Endometrial microvascular endothelial cells (primary cell): ENCODE results near the gene OR4K2. TPM values are rescaled to one million over a fixed set of nuclear protein-coding genes. Genes with fewer than 3 reads are reported as not detected.
"Not testable (repeated sequence)": the region's sequence is repeated elsewhere in the genome, so short reads cannot be mapped to it uniquely, and the experiment has no call there.

Experiments
- in situ Hi-C: cut with HindIII; loops from 2 replicates; pipeline ENCODE4 v1.10.0; 2017; ENCODE audit warnings: low sequenced_read_pairs, low pct_unique_long_range_greater_than_20kb; ENCODE audit errors: inconsistent ontology term
- total RNA-seq: library from RNA; depleted of rRNA; stranded (reverse); fragments of >200 nt; gene quantifications from one replicate; pipeline ENCODE4 v1.2.3, GENCODE V29; 2015; ENCODE audit errors: inconsistent ontology term

The OR4K2 gene, protein sequence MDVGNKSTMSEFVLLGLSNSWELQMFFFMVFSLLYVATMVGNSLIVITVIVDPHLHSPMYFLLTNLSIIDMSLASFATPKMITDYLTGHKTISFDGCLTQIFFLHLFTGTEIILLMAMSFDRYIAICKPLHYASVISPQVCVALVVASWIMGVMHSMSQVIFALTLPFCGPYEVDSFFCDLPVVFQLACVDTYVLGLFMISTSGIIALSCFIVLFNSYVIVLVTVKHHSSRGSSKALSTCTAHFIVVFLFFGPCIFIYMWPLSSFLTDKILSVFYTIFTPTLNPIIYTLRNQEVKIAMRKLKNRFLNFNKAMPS
- total RNA-seq, result not detected

DNA sequence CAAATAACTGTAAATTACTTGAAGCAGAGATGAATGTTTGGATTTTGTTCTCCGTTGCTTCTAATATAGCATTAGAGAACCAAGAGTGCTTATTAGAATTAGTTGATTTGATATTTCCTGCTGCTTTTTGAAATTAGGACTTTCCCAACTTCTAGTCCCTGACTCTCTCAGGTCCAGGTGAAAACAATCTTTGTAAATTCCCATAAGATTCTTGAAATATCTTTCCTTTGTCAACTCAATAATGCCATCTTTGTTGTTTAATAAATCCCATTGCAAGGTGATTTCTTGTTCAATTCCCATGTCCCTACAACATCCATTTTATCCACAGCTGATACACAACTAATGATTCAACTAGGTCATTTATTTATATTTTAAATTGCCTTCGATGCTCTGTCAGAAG lies at the start of gene OR4K2:
OR4K2 (plus strand) TSS at position 301 of the 400 bp plus-strand sequence. CDS start 1,126 bp downstream, outside the sequence.
- in situ Hi-C loops, result no loop called here

DNA sequence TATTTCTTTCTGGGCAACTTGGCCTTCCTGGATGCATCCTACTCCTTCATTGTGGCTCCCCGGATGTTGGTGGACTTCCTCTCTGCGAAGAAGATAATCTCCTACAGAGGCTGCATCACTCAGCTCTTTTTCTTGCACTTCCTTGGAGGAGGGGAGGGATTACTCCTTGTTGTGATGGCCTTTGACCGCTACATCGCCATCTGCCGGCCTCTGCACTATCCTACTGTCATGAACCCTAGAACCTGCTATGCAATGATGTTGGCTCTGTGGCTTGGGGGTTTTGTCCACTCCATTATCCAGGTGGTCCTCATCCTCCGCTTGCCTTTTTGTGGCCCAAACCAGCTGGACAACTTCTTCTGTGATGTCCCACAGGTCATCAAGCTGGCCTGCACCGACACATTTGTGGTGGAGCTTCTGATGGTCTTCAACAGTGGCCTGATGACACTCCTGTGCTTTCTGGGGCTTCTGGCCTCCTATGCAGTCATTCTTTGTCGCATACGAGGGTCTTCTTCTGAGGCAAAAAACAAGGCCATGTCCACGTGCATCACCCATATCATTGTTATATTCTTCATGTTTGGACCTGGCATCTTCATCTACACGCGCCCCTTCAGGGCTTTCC lies 47.2 kb upstream of the OR4K2 start:
- in situ Hi-C loops, result not testable (repeated sequence)

DNA sequence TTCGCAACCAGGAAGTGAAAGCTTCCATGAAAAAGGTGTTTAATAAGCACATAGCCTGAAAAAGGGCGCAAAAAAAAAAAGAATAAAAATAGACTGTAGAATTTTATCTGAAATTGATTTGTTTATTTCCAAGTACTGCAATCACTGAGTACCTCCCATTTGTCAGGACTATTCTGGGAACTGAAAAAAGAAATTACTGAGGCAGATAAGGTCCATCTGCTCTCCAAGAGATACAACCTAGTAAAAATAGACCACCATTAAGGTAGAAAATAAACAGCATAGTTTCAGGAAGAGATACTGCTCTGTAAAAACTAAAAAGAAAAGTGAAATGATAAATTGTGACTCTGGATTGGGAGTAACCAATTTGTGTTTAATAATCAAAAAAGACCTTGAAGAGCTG lies 46.6 kb upstream of the OR4K2 start:
- in situ Hi-C loops, result no loop called here

DNA sequence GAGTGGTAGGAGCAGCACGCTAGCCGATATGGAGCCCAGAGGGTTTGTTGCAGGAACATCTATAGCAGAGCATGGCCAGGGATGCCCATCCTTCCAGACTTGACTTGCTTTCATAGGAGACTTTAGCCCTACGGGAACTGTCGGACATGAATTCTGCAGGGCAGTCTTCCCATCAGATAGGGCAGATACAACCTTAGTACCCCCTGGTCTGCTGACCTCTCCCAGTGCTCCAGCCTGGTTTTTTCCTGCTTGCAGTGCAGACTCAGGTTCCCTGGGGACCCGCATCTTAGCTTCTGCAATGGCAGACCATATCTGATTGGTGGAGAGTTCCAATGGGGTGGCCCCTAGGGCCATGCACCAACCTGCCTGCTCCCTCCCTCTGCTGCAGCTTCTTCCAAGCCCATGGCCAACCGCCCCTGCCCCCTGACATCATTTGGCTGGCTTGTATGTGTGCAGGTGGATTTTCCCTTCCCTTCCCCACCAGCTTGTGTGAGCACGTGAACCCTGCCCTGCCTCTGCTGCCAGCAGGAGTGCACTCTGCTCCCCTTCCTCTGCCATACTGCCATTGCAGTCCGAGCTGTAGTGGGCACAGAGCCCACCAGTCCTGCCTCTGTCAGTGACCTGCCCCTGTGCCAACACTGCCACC lies 40.6 kb upstream of the OR4K2 start:
- in situ Hi-C loops, result not testable (repeated sequence)

DNA sequence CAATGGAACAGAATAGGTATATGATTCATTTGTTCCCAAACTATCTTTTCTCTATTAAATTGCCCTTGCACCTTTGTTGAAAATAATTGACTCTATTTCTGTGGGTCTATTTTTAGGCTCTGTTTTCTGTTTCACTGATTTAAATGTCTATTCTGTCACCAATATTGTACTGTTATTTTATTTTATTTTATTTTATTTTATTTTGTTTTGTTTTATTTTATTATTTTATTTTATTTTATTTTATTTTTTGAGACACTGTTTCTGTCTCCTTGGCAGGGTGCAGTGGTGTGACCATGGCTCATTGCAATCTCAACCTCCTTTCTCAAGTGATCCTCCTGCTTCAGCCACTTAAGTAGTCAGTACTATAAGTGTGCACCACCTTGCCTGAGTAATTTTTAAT lies 36.5 kb upstream of the OR4K2 start:
- in situ Hi-C loops, result no loop called here

DNA sequence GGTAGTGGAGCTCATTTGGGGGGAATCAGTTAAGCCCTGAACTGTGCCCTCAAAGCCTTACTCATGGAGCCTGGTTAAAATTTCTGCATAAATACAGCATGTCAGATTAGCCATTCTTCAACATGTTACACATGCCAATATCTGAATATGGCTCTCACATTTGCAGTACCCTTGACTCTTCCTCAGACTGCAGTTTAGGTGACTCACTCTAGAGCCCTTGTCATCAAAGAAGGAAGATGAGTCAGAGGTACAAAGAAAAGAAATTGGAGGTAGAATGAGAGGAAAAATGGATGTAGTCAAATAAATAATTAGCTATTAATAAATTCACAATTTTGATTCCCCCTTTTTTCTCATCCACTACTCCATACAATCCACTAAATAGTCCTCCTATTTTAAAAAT lies 23.6 kb upstream of the OR4K2 start:
- in situ Hi-C loops, result no loop called here

DNA sequence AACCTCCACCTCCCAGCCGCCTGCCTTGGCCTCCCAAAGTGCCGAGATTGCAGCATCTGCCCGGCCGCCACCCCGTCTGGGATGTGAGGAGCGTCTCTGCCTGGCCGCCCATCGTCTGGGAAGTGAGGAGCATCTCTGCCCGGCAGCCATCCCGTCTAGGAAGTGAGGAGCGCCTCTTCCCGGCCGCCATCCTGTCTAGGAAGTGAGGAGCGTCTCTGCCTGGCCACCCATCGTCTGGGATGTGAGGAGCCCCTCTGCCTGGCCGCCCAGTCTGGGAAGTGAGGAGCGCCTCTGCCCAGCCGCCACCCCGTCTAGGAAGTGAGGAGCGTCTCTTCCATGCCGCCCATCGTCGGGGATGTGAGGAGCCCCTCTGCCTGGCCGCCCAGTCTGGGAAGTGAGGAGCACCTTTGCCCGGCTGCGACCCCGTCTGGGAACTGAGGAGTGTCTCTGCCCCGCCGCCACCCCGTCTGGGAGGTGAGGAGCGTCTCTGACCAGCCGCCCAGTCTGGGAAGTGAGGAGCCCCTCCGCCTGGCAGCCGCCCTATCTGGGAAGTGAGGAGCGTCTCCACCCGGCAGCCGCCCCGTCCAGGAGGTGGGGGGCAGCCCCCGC lies 8.8 kb upstream of the OR4K2 start:
- in situ Hi-C loops, result not testable (repeated sequence)

DNA sequence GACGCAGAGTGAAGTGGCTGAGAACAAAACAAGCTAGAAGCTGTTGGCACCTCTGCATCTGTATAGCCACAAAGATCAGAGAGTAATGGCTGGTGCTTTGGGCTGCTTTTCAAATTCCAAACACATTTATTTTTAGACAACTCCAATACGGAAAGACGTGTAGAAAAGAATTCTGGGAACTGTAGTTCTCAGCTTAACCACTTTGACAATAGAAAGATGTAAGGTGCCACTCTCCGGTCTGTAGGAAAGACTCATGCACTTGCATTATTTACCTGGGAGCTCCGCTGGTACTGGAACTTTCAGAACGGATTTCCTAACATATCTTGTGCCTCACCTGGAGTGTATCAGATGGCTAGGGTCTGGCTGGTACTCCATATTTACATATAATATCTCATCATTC lies 1.8 kb upstream of the OR4K2 start:
- in situ Hi-C loops, result no loop called here

DNA sequence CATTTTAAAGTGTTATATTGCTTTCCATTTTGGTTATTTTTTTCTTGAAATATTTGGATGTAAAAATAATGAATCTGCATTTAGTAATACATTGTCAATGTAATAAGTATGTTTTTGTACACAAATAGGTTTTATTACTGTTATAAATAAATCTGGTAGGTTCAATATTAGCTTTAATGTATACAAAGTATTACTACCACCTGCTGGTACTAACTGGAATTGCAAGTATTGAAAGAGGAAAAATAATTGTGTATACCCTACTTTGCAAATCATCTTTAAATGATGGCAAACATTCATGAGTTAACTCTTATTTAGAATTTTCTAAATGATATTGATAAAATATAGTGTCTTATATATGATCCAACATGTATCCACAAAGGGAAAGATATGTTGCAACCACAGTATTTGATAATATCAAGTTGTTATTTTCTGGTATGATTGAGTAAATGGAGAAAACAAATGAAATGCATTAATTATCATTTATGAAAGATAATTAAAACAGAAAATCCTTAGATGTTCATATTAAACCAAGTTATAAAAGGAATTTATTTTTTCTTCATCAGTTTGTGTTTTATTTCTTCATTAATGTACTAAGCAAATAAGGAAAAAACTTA lies 3.2 kb downstream of the OR4K2 start:
- in situ Hi-C loops, result no loop called here

DNA sequence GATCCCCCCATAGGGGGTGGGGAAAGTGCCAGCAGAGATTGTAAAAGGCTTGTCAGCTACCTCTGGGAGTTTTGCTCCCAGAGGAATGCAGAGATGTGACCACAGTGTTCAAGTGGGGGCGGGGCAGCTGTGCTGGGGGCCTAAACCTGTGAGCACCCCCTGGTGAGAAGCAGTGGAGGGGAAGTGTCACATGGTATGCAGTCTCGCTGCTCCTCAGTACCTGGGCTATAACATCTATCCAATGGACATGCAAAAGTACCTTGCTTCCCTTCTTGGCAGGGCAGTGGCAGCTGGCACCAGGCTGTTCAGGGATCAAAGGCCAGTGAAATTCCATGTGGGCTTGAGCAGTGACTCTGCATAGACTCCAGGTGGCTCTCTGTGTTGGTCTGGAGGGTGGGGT lies 20.3 kb downstream of the OR4K2 start:
- in situ Hi-C loops, result no loop called here

DNA sequence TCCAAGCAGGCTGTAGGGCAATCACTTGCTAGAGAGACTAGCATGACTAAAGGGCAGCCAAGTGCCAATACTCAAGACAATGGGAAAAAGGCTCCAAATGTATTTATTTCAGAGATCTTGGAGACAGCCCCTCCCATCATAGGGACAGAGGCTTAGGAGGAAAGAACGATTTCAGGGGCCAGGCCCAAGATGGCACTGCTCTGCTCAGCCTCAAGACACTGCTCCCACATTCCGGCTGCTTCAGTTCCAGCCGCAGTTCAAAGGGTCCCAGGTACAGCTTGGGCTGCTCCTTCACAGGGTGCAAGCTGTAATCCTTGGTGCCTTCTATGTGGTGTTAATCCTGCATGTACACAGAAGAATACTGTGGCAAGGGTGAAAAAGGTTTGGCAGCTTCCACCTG lies 26.1 kb downstream of the OR4K2 start:
- in situ Hi-C loops, result no loop called here

DNA sequence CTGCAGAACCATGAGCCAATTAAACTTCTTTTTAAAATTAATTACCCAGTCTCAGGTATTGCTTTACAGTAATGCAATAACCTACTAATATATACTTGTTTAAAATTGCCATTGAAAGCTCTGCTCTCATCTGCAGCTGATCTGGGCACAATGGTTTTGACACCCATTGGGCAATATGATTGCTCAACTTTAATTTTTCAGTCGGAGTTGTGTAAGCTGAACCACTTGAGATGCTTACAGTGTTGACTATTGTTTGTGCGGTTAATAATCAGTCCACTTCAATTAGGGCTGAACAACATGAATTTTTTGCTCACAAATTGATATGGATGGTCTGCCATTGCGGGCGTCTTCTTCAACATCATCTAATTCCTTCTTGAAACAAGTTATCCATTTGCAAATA lies 27.5 kb downstream of the OR4K2 start:
- in situ Hi-C loops, result no loop called here

DNA sequence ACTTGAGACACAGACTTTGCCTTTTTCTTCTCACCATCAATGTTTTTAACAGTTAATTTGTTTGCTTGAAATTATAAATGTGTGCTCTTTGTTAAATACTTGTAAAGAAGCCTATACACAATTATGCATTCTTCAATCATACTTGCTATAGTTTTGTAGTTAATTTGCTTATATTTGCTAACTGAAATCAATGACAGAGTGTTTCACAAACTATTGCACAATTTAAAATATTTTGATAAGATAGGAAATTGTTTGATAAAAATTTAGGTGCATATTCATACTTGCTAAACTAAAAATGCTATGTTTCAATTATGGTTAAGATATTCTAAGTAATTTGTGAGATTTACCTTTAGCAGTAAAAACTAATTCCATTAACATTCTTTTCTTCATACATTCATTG lies 31.7 kb downstream of the OR4K2 start:
- in situ Hi-C loops, result no loop called here

DNA sequence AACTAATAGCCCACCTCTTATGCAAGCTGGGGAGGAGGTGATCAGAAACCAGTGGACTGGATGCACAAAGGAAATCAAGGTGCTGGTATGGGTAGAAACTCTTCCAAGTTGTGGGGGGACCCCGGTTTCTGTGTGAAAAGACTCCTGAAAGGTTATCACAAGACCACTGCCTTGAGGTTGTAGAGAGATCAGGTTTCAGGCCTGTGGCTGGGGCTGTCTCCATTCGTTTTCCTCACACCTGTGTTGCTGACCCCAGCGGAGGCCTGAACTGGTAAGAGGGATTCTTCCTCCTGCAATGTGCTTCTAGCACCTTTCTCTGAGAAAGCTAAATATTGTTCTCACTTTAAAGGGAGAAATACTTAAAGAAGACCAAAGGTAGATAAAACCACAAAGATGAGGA lies 36.2 kb downstream of the OR4K2 start:
- in situ Hi-C loops, result no loop called here

DNA sequence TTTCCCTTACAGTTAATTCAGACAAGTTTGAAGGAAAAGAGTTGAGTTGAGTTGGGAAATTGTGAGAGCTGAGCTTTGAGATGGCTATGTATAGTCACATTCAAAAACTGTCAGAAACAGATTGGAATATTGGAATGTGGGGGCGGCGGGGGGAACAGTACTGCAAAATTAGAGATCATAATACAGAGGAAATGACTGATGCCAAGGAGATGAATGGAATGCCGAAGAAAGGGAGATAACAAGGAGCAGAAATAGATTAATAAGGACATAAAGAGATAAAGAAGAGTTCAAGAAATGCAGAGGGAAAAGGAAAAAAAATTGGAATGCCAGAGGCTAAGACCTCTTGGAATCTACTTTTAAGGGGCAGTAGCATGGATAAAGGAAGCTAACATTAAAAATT lies 42.3 kb downstream of the OR4K2 start:
- in situ Hi-C loops, result no loop called here

DNA sequence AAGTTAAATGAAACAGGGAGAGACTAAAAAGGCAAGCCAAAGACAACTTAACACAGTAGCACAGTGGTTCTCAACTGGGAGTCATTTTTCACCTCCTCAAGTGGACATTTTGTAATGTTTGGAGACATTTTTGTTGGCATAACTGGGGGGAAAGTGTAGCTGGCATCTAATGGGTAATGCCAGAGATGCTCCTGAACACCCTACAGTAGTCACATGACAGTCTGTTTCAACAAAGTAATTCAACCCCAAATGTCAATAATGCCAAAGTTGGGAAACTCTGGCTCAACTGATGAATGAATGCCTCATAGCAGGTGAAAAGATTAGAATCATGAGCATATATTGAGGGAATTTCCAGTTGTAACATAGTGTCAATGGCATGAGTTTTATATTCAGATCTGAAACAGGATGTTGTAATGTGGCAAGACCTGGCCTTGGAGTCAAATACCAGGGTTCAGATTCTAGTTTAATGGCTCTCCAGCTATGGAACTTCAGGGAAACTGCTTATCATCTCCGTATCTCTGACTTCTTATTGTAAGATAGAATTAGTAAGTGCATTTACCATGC lies 43.1 kb downstream of the OR4K2 start:
- in situ Hi-C loops, result no loop called here

DNA sequence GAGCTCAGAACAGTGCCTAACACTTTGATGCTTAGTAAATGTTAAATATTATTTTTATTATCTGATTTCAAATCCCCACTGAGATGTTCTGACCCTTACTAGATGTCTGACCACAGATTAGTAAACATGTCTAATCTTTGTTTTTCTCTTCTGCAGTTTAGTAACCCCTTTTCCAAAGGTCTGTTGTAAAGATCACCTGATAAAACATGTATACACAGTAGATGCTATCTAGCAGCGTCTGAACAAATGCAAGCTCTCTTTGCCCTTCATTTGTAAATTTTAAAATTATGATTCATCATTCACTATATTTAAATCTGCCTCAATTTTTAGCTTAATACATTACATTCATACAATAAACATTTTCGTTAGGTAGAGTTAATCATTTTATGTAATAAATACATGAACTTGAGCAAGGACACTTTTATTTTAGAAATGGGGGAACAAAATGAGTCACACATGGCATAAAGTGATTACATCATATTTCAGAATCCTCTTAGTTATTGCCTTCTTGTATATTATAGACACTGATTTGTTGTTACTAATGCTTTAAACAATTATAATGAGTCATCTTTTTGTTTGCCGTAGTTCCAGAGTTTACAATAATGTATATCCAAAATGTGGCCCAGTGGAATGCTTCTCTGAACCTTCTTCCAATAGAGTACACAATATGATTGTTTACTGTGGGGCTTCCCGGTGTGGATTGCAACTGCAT lies 43.8 kb downstream of the OR4K2 start:
- in situ Hi-C loops, result no loop called here

DNA sequence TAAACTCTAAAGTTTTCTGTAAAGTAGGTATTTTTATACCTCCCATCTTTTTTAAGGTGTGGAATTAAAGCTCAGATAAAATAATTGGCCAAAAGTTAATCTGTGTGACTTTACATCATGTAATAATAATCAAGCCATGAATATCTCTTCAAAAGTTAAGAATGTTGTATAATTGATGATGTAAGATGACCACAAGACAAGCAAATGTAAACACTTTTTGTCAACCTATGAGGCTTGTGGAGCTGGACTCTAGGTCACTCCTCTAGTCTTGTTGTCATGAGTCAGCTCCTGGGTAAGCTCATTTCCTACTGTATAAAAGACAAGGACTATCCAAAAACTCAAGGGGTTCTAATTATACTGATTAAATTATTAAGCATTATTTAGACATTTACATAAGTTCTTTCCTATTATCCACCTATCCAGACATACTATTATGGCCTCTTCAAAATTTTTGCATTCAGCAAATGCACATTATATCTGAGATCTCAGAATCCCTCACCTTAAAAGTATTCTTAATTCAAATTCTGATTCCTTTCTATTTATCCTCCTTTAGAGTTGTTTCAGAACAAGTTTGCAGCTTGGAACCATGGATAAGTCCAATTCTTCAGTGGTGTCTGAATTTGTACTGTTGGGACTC lies 45.2 kb downstream of the OR4K2 start, which contains the start of gene OR4K5:
OR4K5 (plus strand) TSS at position 587 of the 637 bp plus-strand sequence; CDS start at position 587, 0 bp downstream.
- in situ Hi-C loops, result no loop called here
